Common myeloid progenitor, CD34-positive (primary cell): ENCODE data around the gene HOXC12.

Source experiments
- CTCF ChIA-PET: fragments of 350-600 bp; sonication (Branson Sonifier 250); formaldehyde crosslinking; loops from one replicate; lab custom pipeline; 2021; ENCODE audit warnings: antibody characterized with exemption; lab: Charles Lee
- POLR2A ChIA-PET: fragments of 350-600 bp; sonication (Branson Sonifier 250); formaldehyde crosslinking; loops from one replicate; lab custom pipeline; 2021; ENCODE audit warnings: antibody characterized with exemption; lab: Charles Lee
- DNase-seq, 3 donors: peaks; one replicate each; pipeline versions ENCODE4 v3.0.0 to v3.0.0-alpha.2; 2013
- H3K27ac ChIP-seq, 2 experiments: 1 replicate in 1 of 2; 2 replicates in 1 of 2; pipeline ENCODE4 v1.7.0; 2013; ENCODE audit warnings: inconsistent platforms in 2 of 2, low read length in 2 of 2, mild to moderate bottlenecking in 2 of 2, low read depth in 1 of 2, moderate library complexity in 1 of 2; ENCODE audit not compliant: severe bottlenecking in 2 of 2, insufficient read depth in 1 of 2, poor library complexity in 1 of 2
- H3K27me3 ChIP-seq, 5 experiments: replicated peaks in 2 of 5; 1 replicate in 3 of 5; 2 replicates in 2 of 5; pipeline versions ENCODE4 v1.6.1 to v1.7.0; 2013; ENCODE audit warnings: low read length in 4 of 5, mild to moderate bottlenecking in 2 of 5, moderate library complexity in 2 of 5, inconsistent platforms in 1 of 5; ENCODE audit not compliant: insufficient read depth in 5 of 5, control insufficient read depth in 4 of 5
- H3K36me3 ChIP-seq, 4 experiments: 1 replicate in 2 of 4; 2 replicates in 2 of 4; pipeline versions ENCODE4 v1.6.1 to v1.7.0; 2013; ENCODE audit warnings: low read length in 3 of 4, control low read depth in 1 of 4, mild to moderate bottlenecking in 1 of 4; ENCODE audit not compliant: control insufficient read depth in 4 of 4, insufficient read depth in 4 of 4
- H3K4me1 ChIP-seq, 4 experiments: 1 replicate in 3 of 4; 2 replicates in 1 of 4; pipeline versions ENCODE4 v1.6.1 to v1.7.1; 2013; ENCODE audit warnings: low read length in 3 of 4, mild to moderate bottlenecking in 3 of 4, control low read depth in 1 of 4, inconsistent platforms in 1 of 4, moderate library complexity in 1 of 4; ENCODE audit not compliant: control insufficient read depth in 4 of 4, insufficient read depth in 4 of 4; ENCODE audit errors: control extremely low read depth in 1 of 4
- H3K4me3 ChIP-seq, 7 experiments: 1 replicate in 4 of 7; 2 replicates in 3 of 7; pipeline versions ENCODE4 v1.5.1 to v1.7.0; 2013; ENCODE audit warnings: mild to moderate bottlenecking in 7 of 7, low read length in 6 of 7, moderate library complexity in 6 of 7, inconsistent platforms in 2 of 7, low read depth in 2 of 7, control low read depth in 1 of 7; ENCODE audit not compliant: insufficient read depth in 4 of 7, control insufficient read depth in 1 of 7; ENCODE audit errors: extremely low read depth in 1 of 7
- H3K9me3 ChIP-seq, 5 experiments: 1 replicate in 4 of 5; 2 replicates in 1 of 5; pipeline versions ENCODE4 v1.6.1 to v1.7.1; 2013; ENCODE audit warnings: low read length in 4 of 5, mild to moderate bottlenecking in 2 of 5, inconsistent platforms in 1 of 5, low read depth in 1 of 5, moderate library complexity in 1 of 5; ENCODE audit not compliant: control insufficient read depth in 4 of 5, insufficient read depth in 2 of 5; ENCODE audit errors: control extremely low read depth in 1 of 5
- WGBS: methylation state at CpG from one replicate; pipeline ENCODE4 v1.1.5; 2013; ENCODE audit not compliant: insufficient coverage; 5-methylcytosine and 5-hydroxymethylcytosine counted together

HOXC12 gene

DNA sequence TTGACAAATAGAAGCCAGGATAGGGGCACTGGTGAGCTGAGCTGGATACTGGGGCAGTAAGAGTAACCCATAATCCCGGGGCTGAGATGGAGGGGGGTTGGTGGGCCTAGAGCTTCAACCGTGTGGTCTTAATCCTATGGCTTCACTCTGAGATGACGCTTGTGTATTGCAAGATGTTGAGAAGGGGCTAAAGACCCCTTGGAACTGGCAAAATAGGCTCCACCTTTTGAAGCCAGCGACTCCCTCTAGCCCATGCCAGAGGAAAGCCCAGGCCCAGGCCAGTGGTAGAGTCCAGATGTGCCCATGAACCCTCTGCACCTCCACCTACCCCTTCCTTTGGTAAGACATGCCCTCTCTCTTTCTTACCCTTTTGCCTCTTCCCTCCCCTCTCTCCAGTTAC lies 4.6 kb downstream of the HOXC12 start:
- ChIA-PET POLR2A (interaction anchor here (0.6 kb wide), 1 partner anchor 65 kb away, joined by 5 read pairs; no protein-coding TSS in a partner anchor), CTCF (interaction anchor here (0.6 to 1.5 kb wide), 6 partner anchors 12 to 249 kb away, joined by 3 to 4 read pairs (median 3); no protein-coding TSS in a partner anchor)
- no peaks in the 10 kb centered on the region for H3K36me3 ChIP-seq
- H3K9me3 ChIP-seq = peaks cover 0 to 7% (median 0%) of the 10 kb centered on the region in 5 experiments
- DNase-seq = no peak
- peaks cover 0 to 28% (median 19%) of the 10 kb centered on the region in 4 experiments for H3K4me1 ChIP-seq
- H3K27ac ChIP-seq = no peak overlapping the region
- H3K4me3 ChIP-seq = no peak overlapping the region
- WGBS = 11% methylated on average over 4 of the region's 4 CpGs
- H3K27me3 ChIP-seq = peaks cover 23 to 100% (median 78%) of the 10 kb centered on the region in 5 experiments

DNA sequence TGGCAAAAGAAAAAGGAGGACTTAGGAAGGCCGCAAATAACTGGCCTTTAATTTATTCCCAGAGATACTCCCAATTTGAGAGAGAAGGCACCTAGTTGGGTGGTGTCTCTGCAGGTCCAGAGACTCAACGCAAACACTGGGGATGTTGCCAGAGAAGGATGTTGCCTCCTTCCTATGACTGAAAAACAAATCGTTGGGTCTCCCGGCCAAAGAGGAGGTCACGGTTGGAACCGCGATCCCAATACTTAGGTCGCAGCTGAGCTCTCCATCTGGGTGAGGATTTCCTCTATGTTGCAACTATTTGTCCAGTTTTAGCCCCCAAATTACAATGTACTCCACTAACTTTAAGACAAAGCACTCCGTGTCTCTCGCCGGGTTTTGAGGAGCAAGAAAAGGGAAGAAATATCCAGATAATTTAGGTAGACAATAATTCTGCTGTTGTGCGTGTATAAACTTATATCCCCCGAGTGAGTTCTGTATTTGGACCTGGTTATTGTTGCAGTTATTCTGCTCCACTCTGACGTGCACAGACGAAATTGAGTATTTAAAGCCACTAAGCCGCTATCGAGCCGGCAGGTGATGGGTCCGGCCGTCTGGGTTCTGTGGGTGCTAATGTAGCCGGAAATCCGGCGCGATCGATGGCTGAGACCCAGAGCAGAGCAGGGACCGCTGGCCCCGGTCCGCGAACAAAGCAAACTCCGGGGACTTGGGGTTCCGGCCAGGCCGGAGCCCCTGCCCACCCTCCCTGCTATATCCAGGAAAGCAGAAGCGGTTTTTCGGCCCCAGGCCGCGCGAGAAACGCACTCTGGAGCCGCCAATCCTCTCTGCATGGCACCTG lies 5.7 kb downstream of the HOXC12 start:
- CTCF ChIA-PET = interaction anchor here (0.8 to 2.1 kb wide), 4 partner anchors 11 to 32 kb away, joined by 3 to 5 read pairs (median 4); no protein-coding TSS in a partner anchor
- Histone ChIP-seq H3K27me3 (peaks cover 29 to 100% (median 80%) of the 10 kb centered on the region in 5 experiments), H3K9me3 (peaks cover 0 to 11% (median 0%) of the 10 kb centered on the region in 5 experiments), H3K27ac (no peak overlapping the region), H3K36me3 (no peaks in the 10 kb centered on the region), H3K4me3 (no peak overlapping the region), H3K4me1 (peaks cover 0 to 24% (median 19%) of the 10 kb centered on the region in 4 experiments)
- POLR2A ChIA-PET = no interaction called here
- DNase-seq = no peak
- WGBS = 7% methylated on average over 29 of the region's 39 CpGs

DNA sequence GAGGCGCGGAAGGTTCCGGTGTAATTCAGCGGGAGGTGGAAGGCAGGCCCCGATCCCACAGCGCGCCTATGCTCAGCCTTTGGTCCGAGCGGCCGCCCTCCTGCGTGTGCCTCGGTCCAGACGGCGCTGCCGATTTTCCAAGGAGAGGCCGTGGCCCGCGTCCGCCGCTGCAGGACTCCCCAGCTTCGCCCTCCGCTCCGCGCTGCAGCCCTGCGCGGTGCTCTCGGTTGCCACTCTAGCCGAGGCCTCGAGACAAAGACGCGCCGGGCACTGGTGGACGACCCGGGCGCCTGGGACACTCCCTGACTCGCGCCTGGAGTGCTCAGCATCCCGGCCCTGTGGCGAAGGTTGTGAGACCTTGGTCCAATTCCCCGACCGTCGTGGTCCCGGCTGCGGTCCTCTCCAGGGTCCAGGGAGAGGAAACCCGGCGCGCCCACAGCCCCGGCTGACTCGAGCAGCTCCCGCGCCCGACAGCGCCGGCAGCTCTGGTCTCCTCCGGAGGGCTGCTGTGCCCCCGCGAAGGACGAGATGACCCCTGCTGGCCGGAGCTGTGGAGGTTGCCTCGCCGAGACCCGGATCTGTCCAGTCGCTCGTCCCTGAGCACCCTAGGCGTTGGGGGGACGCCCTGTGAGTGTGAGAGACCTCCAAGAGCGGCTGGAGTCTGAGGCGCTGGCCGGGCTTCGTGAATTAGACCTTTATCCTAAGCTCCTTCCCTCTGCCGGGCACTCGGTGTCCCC lies 6.5 kb downstream of the HOXC12 start:
- H3K27me3 ChIP-seq = peaks cover 29 to 100% (median 75%) of the 10 kb centered on the region in 5 experiments
- POLR2A ChIA-PET = no interaction called here
- H3K27ac ChIP-seq = no peak overlapping the region
- H3K4me3 ChIP-seq = peak overlapping the region in 1 of 7 experiments; percentile 19
- CTCF ChIA-PET = interaction anchor here (0.8 to 2.1 kb wide), 3 partner anchors 25 to 32 kb away, joined by 3 to 5 read pairs (median 4); no protein-coding TSS in a partner anchor
- peaks cover 0 to 11% (median 0%) of the 10 kb centered on the region in 5 experiments for H3K9me3 ChIP-seq
- H3K36me3 ChIP-seq = no peaks in the 10 kb centered on the region
- WGBS = 2% methylated on average over 70 of the region's 72 CpGs
- no peak for DNase-seq
- H3K4me1 ChIP-seq = peaks cover 0 to 21% (median 13%) of the 10 kb centered on the region in 4 experiments

DNA sequence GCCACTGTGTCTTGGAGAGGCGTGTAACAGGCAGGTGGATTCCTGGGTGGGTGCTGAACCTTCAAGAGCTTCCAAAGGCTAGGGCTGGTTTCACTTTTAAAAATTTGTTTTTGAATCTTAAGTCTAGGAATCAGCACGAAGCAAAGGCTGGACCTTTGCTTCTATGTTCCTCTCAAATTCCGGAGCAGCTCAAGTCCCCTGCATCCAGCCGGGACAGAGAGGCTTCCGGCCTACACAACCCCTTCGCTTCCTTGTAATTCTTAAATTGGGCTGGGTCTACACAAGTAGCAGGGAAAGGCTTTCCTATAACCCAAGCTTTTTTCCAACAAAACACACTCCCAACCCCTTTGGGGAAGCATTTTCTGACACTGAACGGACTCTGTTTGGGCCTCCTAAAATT lies 8.3 kb downstream of the HOXC12 start:
- H3K36me3 ChIP-seq = no peaks in the 10 kb centered on the region
- no peak overlapping the region for H3K27ac ChIP-seq
- H3K4me1 ChIP-seq = peaks cover 0 to 9% (median 2%) of the 10 kb centered on the region in 4 experiments
- 8% methylated on average over 6 of the region's 7 CpGs for WGBS
- H3K27me3 ChIP-seq = peaks cover 34 to 100% (median 71%) of the 10 kb centered on the region in 5 experiments
- POLR2A ChIA-PET = no interaction called here
- H3K4me3 ChIP-seq = no peak overlapping the region
- H3K9me3 ChIP-seq = peaks cover 0 to 11% (median 0%) of the 10 kb centered on the region in 5 experiments
- DNase-seq = no peak
- CTCF ChIA-PET = interaction anchor here (1.4 to 2.1 kb wide), 2 partner anchors 22 to 30 kb away, joined by 4 to 5 read pairs; partner anchors contain the start of gene HOXC10

DNA sequence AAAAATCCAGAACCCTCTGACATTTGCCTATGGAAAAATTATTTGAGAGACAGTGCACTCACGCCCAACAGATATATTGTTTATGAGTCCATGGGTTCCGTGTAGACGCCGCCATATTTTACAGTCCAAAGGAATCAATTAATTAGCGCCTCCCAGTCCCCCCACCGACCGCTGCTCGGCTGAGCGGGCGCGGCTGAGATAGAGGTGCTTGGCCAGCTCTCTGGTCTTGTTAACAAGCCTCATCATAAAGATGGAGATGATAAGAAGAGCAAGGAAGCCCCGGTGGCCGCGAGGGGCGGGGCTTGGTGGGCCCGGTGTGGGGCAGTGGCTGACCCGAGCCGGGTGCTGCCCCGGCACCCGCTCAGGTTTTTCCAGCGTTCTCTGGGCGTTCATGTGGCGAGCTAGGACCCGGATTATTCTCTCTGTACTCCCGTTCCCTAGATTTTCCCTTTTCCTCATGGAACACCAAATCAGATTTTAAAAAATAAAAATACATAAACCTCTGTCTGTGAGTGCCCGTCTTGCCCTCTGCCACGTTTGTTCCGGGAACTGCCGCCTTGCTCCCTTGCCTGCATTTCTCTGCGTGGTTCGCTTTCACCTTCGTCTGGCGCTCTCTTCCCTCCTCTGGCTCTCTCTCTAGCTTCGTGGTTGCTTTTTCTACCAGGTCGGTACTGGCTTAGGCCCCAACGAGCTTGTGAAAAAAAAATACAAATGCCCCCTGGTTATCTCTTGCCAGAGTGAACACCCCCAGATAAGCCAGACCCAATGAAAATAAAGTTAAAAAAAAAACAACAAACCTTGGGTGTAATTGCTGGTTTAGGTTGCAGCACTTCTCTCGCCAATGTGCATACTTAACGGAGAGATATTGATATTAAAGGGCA lies 9.0 kb downstream of the HOXC12 start:
- 5% methylated on average over 25 of the region's 38 CpGs for WGBS
- Histone ChIP-seq H3K4me3 (no peak overlapping the region), H3K4me1 (peaks cover 0 to 9% (median 2%) of the 10 kb centered on the region in 4 experiments), H3K9me3 (peaks cover 0 to 11% (median 0%) of the 10 kb centered on the region in 5 experiments), H3K36me3 (no peaks in the 10 kb centered on the region), H3K27me3 (peaks cover 34 to 100% (median 68%) of the 10 kb centered on the region in 5 experiments), H3K27ac (no peak overlapping the region)
- ChIA-PET POLR2A (no interaction called here), CTCF (interaction anchor here (1.1 to 1.4 kb wide), 2 partner anchors 21 to 39 kb away, joined by 3 to 4 read pairs; partner anchors contain the start of gene HOXC10)
- no peak for DNase-seq

DNA sequence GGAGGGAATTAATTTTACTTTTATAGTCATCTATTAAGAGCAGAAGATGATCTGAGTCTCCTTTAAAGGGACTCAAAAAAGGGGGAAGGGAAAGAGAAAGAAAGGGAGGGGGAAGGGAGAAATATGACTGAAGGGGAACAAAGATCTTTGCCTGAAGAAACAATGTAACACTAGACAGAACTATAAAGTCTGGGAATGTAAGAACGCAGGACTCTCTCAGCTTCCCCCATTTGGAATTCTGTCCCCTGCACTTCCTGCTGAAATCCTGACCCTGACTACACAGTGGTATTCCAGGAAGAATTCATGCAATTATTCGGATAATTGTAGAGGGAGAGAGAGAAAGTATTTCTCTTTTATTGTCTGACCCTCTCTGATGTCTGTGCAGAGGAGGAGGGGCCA lies 9.6 kb downstream of the HOXC12 start:
- Histone ChIP-seq H3K9me3 (peaks cover 0 to 8% (median 0%) of the 10 kb centered on the region in 5 experiments), H3K4me3 (no peak overlapping the region), H3K27ac (no peak overlapping the region), H3K4me1 (peaks cover 0 to 9% (median 2%) of the 10 kb centered on the region in 4 experiments), H3K27me3 (peaks cover 38 to 100% (median 75%) of the 10 kb centered on the region in 5 experiments), H3K36me3 (no peaks in the 10 kb centered on the region)
- ChIA-PET CTCF (interaction anchor here (1.1 to 1.4 kb wide), 2 partner anchors 21 to 39 kb away, joined by 3 to 4 read pairs; partner anchors contain the start of gene HOXC10), POLR2A (no interaction called here)
- DNase-seq = no peak
- WGBS = 0% methylated on average over 1 of the region's 2 CpGs
